ENCODE data around the gene FGF1. TPM values are rescaled to one million over a fixed set of nuclear protein-coding genes. Genes with fewer than 3 reads are reported as not detected.

FGF1 gene
- total RNA-seq, 2 donors from 2014 or later: 0.77 TPM; not detected in 1

GRCh38 chr5:142639455-142639854 lies 46.4 kb downstream of the FGF1 start:
- 80 to 83% methylated on average over 1 to 4 of the region's 4 CpGs for WGBS, 2 experiments (ENCODE audit: insufficient coverage in 1 of 2, insufficient read length in 1 of 2)
- Histone ChIP-seq H3K36me3 (ENCODE audit: control insufficient read depth, insufficient read depth, low read length) (no peaks in the 10 kb centered on the region), H3K27me3 (ENCODE audit: control insufficient read depth, insufficient read depth, low read length, poor library complexity, severe bottlenecking) (no peaks in the 10 kb centered on the region), H3K27ac (ENCODE audit: low read depth, low read length) (no peak overlapping the region), H3K9ac (ENCODE audit: extremely low read depth, low read length, poor library complexity, severe bottlenecking) (no peak overlapping the region), H3K4me1 (ENCODE audit: control insufficient read depth, insufficient read depth, low read length) (no peaks in the 10 kb centered on the region), H3K9me3 (ENCODE audit: control insufficient read depth, low read length) (no peaks in the 10 kb centered on the region), H3K4me3 (ENCODE audit: low read length) (no peak overlapping the region)
- Mint-ChIP-seq H3K27ac (no peak overlapping the region), H3K27me3 (ENCODE audit: insufficient read depth) (no peaks in the 10 kb centered on the region), H3K4me1 (peaks cover 10% of the 10 kb centered on the region), H3K36me3 (ENCODE audit: low read depth) (no peaks in the 10 kb centered on the region), H3K4me3 (no peak overlapping the region), H3K9me3 (no peaks in the 10 kb centered on the region)
- no peak for TF ChIP-seq CTCF (conservative IDR thresholded peaks at IDR 0.05)
- no peak for DNase-seq

- Histone ChIP-seq H3K36me3 (ENCODE audit: control insufficient read depth, insufficient read depth, low read length) (no peaks in the 10 kb centered on the region), H3K9ac (ENCODE audit: extremely low read depth, low read length, poor library complexity, severe bottlenecking) (no peak overlapping the region), H3K27ac (ENCODE audit: low read depth, low read length) (no peak overlapping the region), H3K9me3 (ENCODE audit: control insufficient read depth, low read length) (no peaks in the 10 kb centered on the region), H3K4me3 (ENCODE audit: low read length) (no peak overlapping the region), H3K4me1 (ENCODE audit: control insufficient read depth, insufficient read depth, low read length) (no peaks in the 10 kb centered on the region), H3K27me3 (ENCODE audit: control insufficient read depth, insufficient read depth, low read length, poor library complexity, severe bottlenecking) (no peaks in the 10 kb centered on the region)
- Mint-ChIP-seq H3K36me3 (ENCODE audit: low read depth) (no peaks in the 10 kb centered on the region), H3K9me3 (no peaks in the 10 kb centered on the region), H3K4me3 (no peak overlapping the region), H3K4me1 (peaks cover 1% of the 10 kb centered on the region), H3K27ac (no peak overlapping the region), H3K27me3 (ENCODE audit: insufficient read depth) (no peaks in the 10 kb centered on the region)
- WGBS, 2 experiments (ENCODE audit: insufficient coverage in 1 of 2, insufficient read length in 1 of 2): 83 to 94% methylated on average over 2 of the region's 2 CpGs
- no peak for DNase-seq
- no peak for TF ChIP-seq CTCF (conservative IDR thresholded peaks at IDR 0.05)
Measured at GRCh38 chr5:142637871-142638270, 48.0 kb downstream of the FGF1 start.

- no peak overlapping the region for H3K4me3 Mint-ChIP-seq
Measured at GRCh38 chr5:142636698-142637324, 49.1 kb downstream of the FGF1 start.

More at GRCh38 chr5:142636698-142637324, 49.1 kb downstream of the FGF1 start:
- Histone ChIP-seq H3K27me3 (ENCODE audit: control insufficient read depth, insufficient read depth, low read length, poor library complexity, severe bottlenecking) (no peaks in the 10 kb centered on the region), H3K36me3 (ENCODE audit: control insufficient read depth, insufficient read depth, low read length) (no peaks in the 10 kb centered on the region), H3K9ac (ENCODE audit: extremely low read depth, low read length, poor library complexity, severe bottlenecking) (no peak overlapping the region), H3K9me3 (ENCODE audit: control insufficient read depth, low read length) (no peaks in the 10 kb centered on the region), H3K27ac (ENCODE audit: low read depth, low read length) (no peak overlapping the region), H3K4me1 (ENCODE audit: control insufficient read depth, insufficient read depth, low read length) (no peaks in the 10 kb centered on the region), H3K4me3 (ENCODE audit: low read length) (no peak overlapping the region)
- DNase-seq: no peak
- no peak overlapping the region for H3K27ac Mint-ChIP-seq
- H3K27me3 Mint-ChIP-seq (ENCODE audit: insufficient read depth): no peaks in the 10 kb centered on the region
- H3K9me3 Mint-ChIP-seq: no peaks in the 10 kb centered on the region
- no peaks in the 10 kb centered on the region for H3K36me3 Mint-ChIP-seq (ENCODE audit: low read depth)
- 95 to 100% methylated on average over 2 to 6 of the region's 6 CpGs for WGBS, 2 experiments (ENCODE audit: insufficient coverage in 1 of 2, insufficient read length in 1 of 2)
- TF ChIP-seq CTCF (conservative IDR thresholded peaks at IDR 0.05): no peak
- no peaks in the 10 kb centered on the region for H3K4me1 Mint-ChIP-seq
